GM23338 (cell line): ENCODE data around the gene RAMACL. TPM values are rescaled to one million over a fixed set of nuclear protein-coding genes. Genes with fewer than 3 reads are reported as not detected.
A peak's percentile ranks its signal among the peaks of the same experiment; 100 is the strongest.

Experiments used
- ATAC-seq: fragments of 200-7000 bp; cut with Tn5 transposase; 3 replicates; pipeline ENCODE4 v1.9.1; 2020
- DNase-seq: peaks from one replicate; pipeline ENCODE4 v3.0.0-alpha.2; 2015; ENCODE audit warnings: low spot score
- H2AFZ ChIP-seq: fragments of 200-600 bp; sonication (generic); 2 replicates; pipeline ENCODE4 v1.8.0; 2016; ENCODE audit warnings: antibody characterized with exemption, mild to moderate bottlenecking, moderate library complexity
- H3F3A ChIP-seq: fragments of 200-600 bp; sonication (generic); replicated peaks from 2 replicates; pipeline ENCODE4 v1.8.0; 2017; ENCODE audit warnings: antibody characterized with exemption, mixed run types, low read depth
- H3K27ac ChIP-seq: fragments of 200-600 bp; sonication (generic); 2 replicates; pipeline ENCODE4 v1.6.1; 2016; ENCODE audit warnings: low read depth
- H3K27me3 ChIP-seq: fragments of 200-600 bp; sonication (generic); 2 replicates; pipeline ENCODE4 v1.8.0; 2016; ENCODE audit warnings: mild to moderate bottlenecking, mixed run types, moderate library complexity; ENCODE audit not compliant: insufficient read depth
- H3K36me3 ChIP-seq: fragments of 200-600 bp; sonication (generic); 2 replicates; pipeline ENCODE4 v1.8.0; 2016; ENCODE audit warnings: mild to moderate bottlenecking; ENCODE audit not compliant: insufficient read depth
- H3K4me1 ChIP-seq: fragments of 200-600 bp; sonication (generic); 2 replicates; pipeline ENCODE4 v1.8.0; 2016; ENCODE audit warnings: mild to moderate bottlenecking, moderate library complexity; ENCODE audit not compliant: insufficient read depth
- H3K4me2 ChIP-seq: fragments of 200-600 bp; sonication (generic); 2 replicates; pipeline ENCODE4 v1.7.1; 2017; ENCODE audit warnings: mixed run types
- H3K4me3 ChIP-seq: fragments of 200-600 bp; sonication (generic); 2 replicates; pipeline ENCODE4 v1.6.1; 2016; ENCODE audit warnings: mixed run types
- H3K79me2 ChIP-seq: fragments of 200-600 bp; sonication (generic); replicated peaks from 2 replicates; pipeline ENCODE4 v1.8.0; 2017; ENCODE audit warnings: mild to moderate bottlenecking; ENCODE audit not compliant: insufficient read depth
- H3K9me2 ChIP-seq: fragments of 200-600 bp; sonication (generic); 2 replicates; pipeline ENCODE4 v1.8.0; 2017; ENCODE audit not compliant: insufficient read depth
- H4K20me1 ChIP-seq: fragments of 200-600 bp; sonication (generic); replicated peaks from 2 replicates; pipeline ENCODE4 v1.8.0; 2017; ENCODE audit warnings: mild to moderate bottlenecking; ENCODE audit not compliant: insufficient read depth
- H3K27ac Mint-ChIP-seq: 2 replicates; pipeline ENCODE4 v1.8.0; 2020; ENCODE audit warnings: inconsistent platforms, mild to moderate bottlenecking, moderate library complexity, mixed read lengths
- H3K27me3 Mint-ChIP-seq: 3 replicates; pipeline ENCODE4 v1.8.0; 2022; ENCODE audit warnings: low read depth, mild to moderate bottlenecking, moderate library complexity, mixed read lengths, inconsistent platforms; ENCODE audit not compliant: insufficient read depth, poor library complexity
- H3K36me3 Mint-ChIP-seq: 3 replicates; pipeline ENCODE4 v1.8.0; 2021; ENCODE audit warnings: low read depth, mild to moderate bottlenecking, inconsistent platforms, moderate library complexity, mixed read lengths
- H3K4me1 Mint-ChIP-seq: 3 replicates; pipeline ENCODE4 v1.8.0; 2020; ENCODE audit warnings: mild to moderate bottlenecking, inconsistent platforms, mixed read lengths
- H3K4me3 Mint-ChIP-seq: 3 replicates; pipeline ENCODE4 v1.8.0; 2021; ENCODE audit warnings: moderate library complexity, mild to moderate bottlenecking, inconsistent platforms, mixed read lengths
- H3K9me3 Mint-ChIP-seq: 3 replicates; pipeline ENCODE4 v1.8.0; 2020; ENCODE audit warnings: moderate library complexity, mild to moderate bottlenecking, inconsistent platforms, mixed read lengths
- CREB1 ChIP-seq: fragments of 250-450 bp; sonication (Bioruptor Pico); IDR thresholded peaks from 2 replicates; pipeline ENCODE4 v1.5.0; 2020; ENCODE audit warnings: low read depth, mild to moderate bottlenecking, moderate library complexity
- CTCF ChIP-seq, 2 experiments: fragments of 200-600 bp in 1 of 2; sonication (generic) in 1 of 2; conservative IDR thresholded peaks; 2 replicates each; pipeline versions ENCODE4 v1.5.1 to v1.6.1; 2016 to 2017; ENCODE audit warnings: antibody characterized with exemption in 2 of 2, low read depth in 2 of 2, mild to moderate bottlenecking in 2 of 2, moderate library complexity in 1 of 2
- ETS1 ChIP-seq: IDR thresholded peaks from 2 replicates; pipeline ENCODE4 v1.6.1; 2016; ENCODE audit warnings: antibody characterized with exemption
- EZH2 ChIP-seq: fragments of 200-600 bp; sonication (generic); IDR thresholded peaks from one replicate; pipeline ENCODE4 v1.8.0; 2017; ENCODE audit warnings: antibody characterized with exemption, mild to moderate bottlenecking, low read depth; ENCODE audit not compliant: unreplicated experiment
- EZH2phosphoT487 ChIP-seq: fragments of 200-600 bp; sonication (generic); IDR thresholded peaks from one replicate; pipeline ENCODE4 v1.8.1; 2018; ENCODE audit warnings: antibody characterized with exemption; ENCODE audit not compliant: unreplicated experiment
- JUNB ChIP-seq: IDR thresholded peaks from one replicate; pipeline ENCODE4 v1.6.1; 2016; ENCODE audit warnings: antibody characterized with exemption; ENCODE audit not compliant: unreplicated experiment
- NANOG ChIP-seq: IDR thresholded peaks from 2 replicates; pipeline ENCODE4 v1.6.1; 2016; ENCODE audit warnings: antibody characterized with exemption, borderline replicate concordance
- POLR2AphosphoS5 ChIP-seq: IDR thresholded peaks from 2 replicates; pipeline ENCODE4 v1.6.1; 2016; ENCODE audit warnings: antibody characterized with exemption, low read depth
- REST ChIP-seq: IDR thresholded peaks from one replicate; pipeline ENCODE4 v1.6.1; 2018; ENCODE audit warnings: antibody characterized with exemption; ENCODE audit not compliant: unreplicated experiment
- STAT1 ChIP-seq: IDR thresholded peaks from one replicate; pipeline ENCODE4 v1.6.1; 2016; ENCODE audit warnings: antibody characterized with exemption; ENCODE audit not compliant: unreplicated experiment
- ZNF114 ChIP-seq: fragments of 250-450 bp; sonication (Bioruptor Pico); IDR thresholded peaks from 2 replicates; pipeline ENCODE4 v1.5.0; 2020; ENCODE audit warnings: mild to moderate bottlenecking, moderate library complexity
- ZNF331 ChIP-seq: fragments of 250-450 bp; sonication (Bioruptor Pico); IDR thresholded peaks from 2 replicates; pipeline ENCODE4 v1.5.0; 2020; ENCODE audit warnings: low read depth, mild to moderate bottlenecking, moderate library complexity
- ZNF462 ChIP-seq: fragments of 250-450 bp; sonication (Bioruptor Pico); IDR thresholded peaks from 2 replicates; pipeline ENCODE4 v1.5.0; 2020; ENCODE audit warnings: mild to moderate bottlenecking, moderate library complexity
- polyA plus RNA-seq: library from polyadenylated mRNA; unstranded; fragments of >200 nt; fragmentation: Nextera tagmentation; extraction: Ambion mirVana; gene quantifications from 2 replicates; pipeline ENCODE4 v1.2.1, GENCODE V29; 2016
- total RNA-seq: library from RNA; depleted of rRNA; stranded (reverse); fragments of >200 nt; shearing (Covaris generic); gene quantifications from 2 replicates; pipeline ENCODE4 v1.2.3, GENCODE V29; 2014

RAMACL gene
- total and polyA plus RNA-seq, 2 experiments from 2014 or later, result 0.61 to 4.0 TPM

- no peak overlapping the region for H3K27ac Mint-ChIP-seq
- H3K4me3 ChIP-seq, result peak overlapping the region; percentile 5; the same call in 1 of the 2 replicates
- ATAC-seq, result peak; percentile 88
- H3K4me1 ChIP-seq, result peaks cover 38% of the 10 kb centered on the region
- peak overlapping the region; percentile 34 for H3K4me3 Mint-ChIP-seq
- DNase-seq, result peak; percentile 86
- H3K36me3 ChIP-seq, result no peaks in the 10 kb centered on the region
- H3K27me3 Mint-ChIP-seq, result peaks cover 5% of the 10 kb centered on the region
- no peaks in the 10 kb centered on the region for H3F3A ChIP-seq
- H3K27ac ChIP-seq, result peak overlapping the region; percentile 5; the same call in 1 of the 2 replicates
- no peaks in the 10 kb centered on the region for H3K9me2 ChIP-seq
- peaks cover 19% of the 10 kb centered on the region; the same call in 1 of the 2 replicates for H4K20me1 ChIP-seq
- H3K27me3 ChIP-seq, result peaks cover 9% of the 10 kb centered on the region; the same call in 1 of the 2 replicates
- H3K79me2 ChIP-seq, result peaks cover 90% of the 10 kb centered on the region
- H3K9me3 Mint-ChIP-seq, result no peaks in the 10 kb centered on the region
- peak overlapping the region; percentile 44 for H3K4me2 ChIP-seq
- no peak for TF ChIP-seq CTCF (conservative IDR thresholded peaks at IDR 0.05; ENCODE audit: low read depth in 2 of 2)
- no peak for TF ChIP-seq JUNB
- TF ChIP-seq REST, result no peak
- TF ChIP-seq ZNF462 (CRISPR knock-in tag), result no peak
- TF ChIP-seq EZH2, result no peak
- TF ChIP-seq EZH2phosphoT487, result no peak
- TF ChIP-seq POLR2AphosphoS5, result no peak
- no peak for TF ChIP-seq NANOG
- no peak for TF ChIP-seq STAT1
- TF ChIP-seq ETS1, result no peak
- TF ChIP-seq ZNF114 (CRISPR knock-in tag), result no peak
- no peak for TF ChIP-seq CREB1 (CRISPR knock-in tag)
- no peak for TF ChIP-seq ZNF331 (CRISPR knock-in tag)
- peaks cover 53% of the 10 kb centered on the region for H3K4me1 Mint-ChIP-seq
- no peak overlapping the region for H2AFZ ChIP-seq
- peaks cover 16% of the 10 kb centered on the region for H3K36me3 Mint-ChIP-seq
Observed at GRCh38 chr6:166621114-166621540, 34.6 kb upstream of the RAMACL start.
